H1 (cell line): Measurements from ENCODE around the gene UGGT2. TPM values are rescaled to one million over a fixed set of nuclear protein-coding genes. Genes with fewer than 3 reads are reported as not detected.

Experiments
- ASH2L ChIP-seq: fragments of 200-600, 300-600 bp; sonication (generic); IDR thresholded peaks from one replicate; pipeline ENCODE4 v1.7.1; 2017; ENCODE audit warnings: low read length
- BCL11A ChIP-seq, 2 experiments: IDR thresholded peaks; one replicate each; pipeline ENCODE4 v1.6.1; 2011; ENCODE audit warnings: low read depth in 2 of 2, low read length in 2 of 2, mild to moderate bottlenecking in 2 of 2
- BRCA1 ChIP-seq: IDR thresholded peaks from 2 replicates; pipeline ENCODE4 v1.6.1; 2012; ENCODE audit warnings: low read depth, low read length, improper control_type of control experiment
- MAX ChIP-seq: IDR thresholded peaks from 2 replicates; pipeline ENCODE4 v1.6.1; 2012; ENCODE audit warnings: inconsistent platforms
- polyA plus RNA-seq, 7 experiments: library from polyadenylated mRNA; depleted of rRNA in 3 of 7; stranded (reverse) in 5 of 7; unstranded in 2 of 7; fragments of >200 nt in 5 of 7; fragments of 200-250 nt in 2 of 7; gene quantifications; 1 replicate in 5 of 7; 2 replicates in 1 of 7; 4 replicates in 1 of 7; pipeline versions ENCODE4 v1.2.1 to v1.2.3, GENCODE V29; 2011 to 2013; ENCODE audit warnings: missing spikeins in 2 of 7, mixed read lengths in 2 of 7
- total RNA-seq: library from RNA; stranded (reverse); fragmentation: NEBNext Ultra II Directional; extraction: Animal tissue kit (Norgen Biotek cat#: 25700); gene quantifications from 2 replicates; pipeline ENCODE4 v1.2.1, GENCODE V29; 2021

UGGT2 gene
- total and polyA plus RNA-seq, 2 of the 8 experiments (the other 6 are each of a cell fraction or from before 2014, with no cell fraction given), result 5.9 to 25.1 TPM

GRCh38 chr13:96093296-96094006 lies 40.2 kb upstream of the UGGT2 start (continued):
- TF ChIP-seq BRCA1, result no peak
- no peak for TF ChIP-seq MAX
- no peak for TF ChIP-seq ASH2L
- no peak for TF ChIP-seq BCL11A (IDR thresholded peaks at IDR 0.05; ENCODE audit: low read depth in 2 of 2, low read length in 2 of 2)
